Adrenal gland (tissue), 5 donors: ENCODE results near the gene SERPINB8.

Source experiments
- CTCF ChIP-seq, 6 experiments: fragments of 450-650 bp in 4 of 6; fragments of 200-600 bp in 2 of 6; sonication (generic) in 1 of 6; IDR thresholded peaks; 1 replicate in 5 of 6; 2 replicates in 1 of 6; pipeline versions ENCODE4 v1.5.1 to v1.8.0; 2016 to 2021; ENCODE audit warnings: antibody characterized with exemption in 6 of 6, mild to moderate bottlenecking in 2 of 6, moderate library complexity in 1 of 6
- POLR2A ChIP-seq, 2 donors: fragments of 450-650 bp; IDR thresholded peaks; one replicate each; pipeline ENCODE4 v1.6.1; 2017; ENCODE audit warnings: antibody characterized with exemption in 2 of 2, mild to moderate bottlenecking in 2 of 2, moderate library complexity in 1 of 2
- donor health status: DM: no; HTN: no; CAD: no.

DNA sequence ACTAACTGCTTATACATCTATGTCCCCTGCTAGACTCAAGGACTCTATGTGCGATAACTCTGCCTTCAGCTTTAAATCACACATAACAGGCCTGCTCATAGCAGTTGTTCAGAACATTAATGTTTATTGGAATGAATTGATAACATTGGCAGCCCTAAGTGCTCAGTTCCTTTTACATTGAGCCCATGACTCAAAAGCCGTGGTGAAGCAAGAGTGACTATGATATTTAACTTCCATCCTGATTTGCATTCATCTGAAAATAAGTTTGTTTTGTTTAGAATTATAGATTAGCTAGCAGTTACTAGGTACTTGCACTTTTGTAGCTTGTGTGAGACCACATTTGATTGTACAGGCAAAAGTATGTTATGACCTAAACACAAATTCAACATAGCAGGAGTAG lies 47.8 kb upstream of the SERPINB8 start:
- TF ChIP-seq CTCF (IDR thresholded peaks at IDR 0.05) (no peak), POLR2A (IDR thresholded peaks at IDR 0.05) (no peak)
